GM21723 (cell line): ENCODE results near the gene KDSR.
A peak's percentile ranks its signal among the peaks of the same experiment; 100 is the strongest.

Experiments used
- ATAC-seq: cut with Tn5 transposase; IDR thresholded peaks from one replicate; pipeline ENCODE4 v1.9.1; 2021; ENCODE audit warnings: mild to moderate bottlenecking, moderate library complexity; ENCODE audit not compliant: unreplicated experiment

The KDSR gene

GRCh38 chr18:63367053-63367953 lies at the start of gene KDSR:
Gene KDSR (minus strand): TSS chr18:63367206. CDS start chr18:63367118, 88 bp downstream.
- ATAC-seq = peak; percentile 90

GRCh38 chr18:63412953-63413352 lies 45.9 kb upstream of the KDSR start:
- ATAC-seq = no peak

GRCh38 chr18:63410792-63411191 lies 43.8 kb upstream of the KDSR start:
- ATAC-seq = no peak

- ATAC-seq = no peak
These were observed 42.3 kb upstream of the KDSR start for GRCh38 chr18:63409301-63409700.

DNA sequence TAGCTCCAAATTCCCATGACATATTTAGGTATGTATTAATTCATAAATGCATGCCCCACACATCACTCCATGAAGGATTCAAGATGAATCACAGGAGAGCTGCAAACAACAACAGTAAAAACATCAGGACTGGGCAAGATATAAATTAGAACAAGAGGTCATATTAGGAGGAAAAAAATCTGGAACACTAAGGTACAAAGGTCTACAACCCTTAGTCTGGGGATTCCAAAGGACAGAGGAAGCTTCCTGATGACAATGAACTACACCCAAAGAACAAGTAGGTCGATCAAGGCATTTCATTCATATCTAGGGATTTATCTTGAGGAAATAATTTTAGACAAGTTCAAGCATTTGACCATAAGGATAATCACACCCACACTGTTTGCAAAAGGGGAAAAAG lies 40.7 kb upstream of the KDSR start:
- no peak for ATAC-seq

- ATAC-seq = no peak
These were observed 39.0 kb upstream of the KDSR start for GRCh38 chr18:63405986-63406385.

- no peak for ATAC-seq
These were observed 35.5 kb upstream of the KDSR start for GRCh38 chr18:63402246-63403162.

DNA sequence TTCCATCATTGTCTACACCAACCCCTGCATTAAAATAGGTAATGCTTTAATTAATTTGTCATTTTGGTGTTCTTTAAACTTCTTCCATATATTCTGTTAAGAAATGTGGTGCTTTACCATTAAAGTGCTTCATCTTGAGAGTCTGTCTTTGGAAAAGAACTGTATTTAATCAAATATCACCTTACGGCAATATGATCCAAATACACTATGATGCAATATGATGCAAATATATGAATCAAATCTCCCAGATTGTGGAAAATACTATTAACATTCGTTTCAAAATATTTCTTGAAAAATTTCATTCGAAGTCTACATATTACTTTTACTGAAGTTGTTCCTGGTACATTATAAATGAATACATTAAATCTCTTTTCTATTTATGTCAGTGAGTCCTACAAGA lies 32.3 kb upstream of the KDSR start:
- ATAC-seq = no peak

DNA sequence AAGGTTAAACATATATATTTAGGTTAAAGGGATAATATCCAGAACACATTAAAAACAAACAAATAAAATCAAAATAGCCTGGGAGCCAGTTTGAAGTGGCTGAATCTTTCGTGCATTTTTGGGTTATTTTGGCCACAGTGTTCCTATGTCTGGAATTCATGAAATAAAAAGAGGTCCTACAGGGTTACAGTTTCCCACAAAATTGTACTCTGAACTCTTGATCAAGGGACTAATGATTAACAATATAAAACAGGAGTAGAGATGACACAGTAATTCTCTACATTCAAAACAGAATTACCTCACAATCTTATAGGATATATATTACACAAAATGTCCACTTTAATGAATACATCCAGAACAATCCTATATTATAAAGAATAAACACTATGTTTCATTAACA lies 30.3 kb upstream of the KDSR start:
- no peak for ATAC-seq

DNA sequence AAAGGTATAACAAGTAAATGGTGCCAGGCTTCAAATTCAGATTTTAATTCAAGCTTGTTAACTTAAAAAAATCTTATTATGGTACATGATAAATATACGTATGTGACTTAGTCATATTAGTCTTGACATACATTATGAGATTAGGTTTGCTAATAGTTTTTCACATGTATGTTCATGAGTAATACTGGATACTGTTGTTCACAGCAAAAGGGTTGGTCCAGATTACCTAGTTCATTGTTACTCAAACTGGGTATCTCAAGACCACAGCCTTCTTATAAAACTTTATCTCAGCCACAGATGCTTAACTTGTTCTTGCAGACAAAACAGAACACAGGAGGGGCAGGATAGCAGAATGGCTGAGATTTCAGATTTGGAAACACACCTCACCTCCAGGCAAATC lies 28.5 kb upstream of the KDSR start:
- no peak for ATAC-seq

DNA sequence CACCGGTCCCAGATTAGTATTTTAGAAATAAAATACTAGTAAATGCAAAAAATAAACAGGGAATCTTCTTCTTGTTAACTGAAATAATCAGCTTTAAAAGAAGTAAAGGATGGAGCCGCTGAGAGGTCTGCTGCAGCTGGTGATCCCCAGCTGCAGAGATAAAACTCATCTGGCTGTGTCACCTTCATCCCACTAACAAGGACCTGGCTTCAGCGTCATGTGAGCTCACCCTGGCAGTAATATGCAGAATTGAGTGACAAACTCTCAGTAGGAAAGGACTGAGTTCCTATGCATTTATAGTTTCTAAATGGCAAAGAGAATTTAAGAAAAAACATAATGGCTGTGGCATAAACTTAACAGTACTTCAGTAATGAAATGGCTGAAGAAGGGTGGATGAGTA lies 27.9 kb upstream of the KDSR start:
- no peak for ATAC-seq

- no peak for ATAC-seq
These were observed 20.9 kb upstream of the KDSR start for GRCh38 chr18:63387861-63388260.

DNA sequence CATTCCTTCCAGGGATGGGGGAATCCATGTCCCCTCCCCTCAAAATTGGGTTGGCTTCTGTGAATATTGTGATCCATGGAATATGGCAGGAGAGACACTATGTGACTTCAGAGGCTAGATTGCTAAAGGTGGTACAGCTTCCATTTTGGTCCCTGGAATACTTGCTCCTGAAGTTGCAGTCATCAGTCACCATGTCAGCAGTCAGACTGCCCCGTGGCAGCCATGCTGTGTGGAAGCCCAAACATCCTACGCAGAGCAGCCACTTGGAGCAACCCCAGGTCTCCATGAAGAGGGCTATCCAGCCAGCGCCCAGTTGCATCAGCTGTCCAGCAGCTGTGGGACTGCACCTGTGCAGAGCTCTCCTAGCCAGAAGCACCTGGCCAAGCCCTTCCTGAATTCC lies 15.8 kb upstream of the KDSR start:
- ATAC-seq = no peak

- ATAC-seq = no peak
These were observed 12.6 kb upstream of the KDSR start for GRCh38 chr18:63379639-63379962.

DNA sequence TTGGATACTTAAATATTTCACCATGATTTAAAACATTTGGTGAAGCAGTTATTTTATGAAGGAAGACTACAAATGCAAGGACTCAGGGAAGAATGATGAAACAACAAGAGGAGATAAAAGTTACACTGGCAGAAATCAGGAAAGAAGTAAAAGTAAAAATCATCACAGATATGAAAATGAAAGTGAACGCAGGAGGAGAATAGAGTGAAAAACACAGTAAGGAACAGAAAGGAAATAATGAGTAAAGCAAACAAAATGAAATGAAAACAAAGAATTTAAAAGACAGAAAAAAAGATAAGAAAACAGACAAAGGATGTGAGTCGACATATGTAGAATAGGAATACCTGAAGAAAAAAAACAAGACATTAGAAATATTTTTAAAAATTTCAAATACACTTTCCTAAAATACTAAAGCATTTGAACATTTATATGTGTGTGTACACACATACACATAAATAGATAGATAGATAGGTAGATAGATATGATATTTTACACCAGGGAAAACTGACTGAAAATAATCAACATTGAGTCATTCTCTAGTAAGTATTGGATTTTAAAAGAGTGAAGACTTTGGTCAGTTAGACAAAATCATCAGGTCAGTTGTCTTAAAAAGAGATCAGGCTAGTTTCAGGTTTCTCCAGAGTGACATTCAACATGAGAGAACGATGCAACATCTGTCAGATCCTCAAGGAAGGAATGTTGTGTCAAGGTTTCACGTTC lies 12.1 kb upstream of the KDSR start:
- peak; percentile 69 for ATAC-seq

- ATAC-seq = no peak
These were observed 10.4 kb upstream of the KDSR start for GRCh38 chr18:63377275-63377980.

DNA sequence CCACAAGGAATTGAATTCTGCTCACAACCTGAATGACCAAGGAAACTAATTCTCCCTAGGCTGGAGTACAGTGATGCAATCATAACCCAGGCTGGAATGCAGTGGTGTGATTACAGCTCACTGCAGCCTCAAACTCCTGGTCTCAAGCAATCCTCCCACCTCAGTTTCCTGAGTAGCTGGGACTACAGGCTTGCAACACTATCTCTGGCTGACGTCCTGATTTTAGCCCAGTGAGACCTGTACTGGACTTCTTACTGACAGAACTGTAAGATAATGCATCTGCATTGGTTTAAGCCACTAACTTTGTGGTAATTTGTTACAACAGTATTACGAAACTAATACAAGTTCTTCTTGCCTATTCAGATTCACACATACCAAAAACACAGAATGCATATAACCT lies 9.5 kb upstream of the KDSR start:
- ATAC-seq = no peak

GRCh38 chr18:63374540-63374939 lies 7.5 kb upstream of the KDSR start:
- no peak for ATAC-seq

GRCh38 chr18:63373161-63373560 lies 6.2 kb upstream of the KDSR start:
- ATAC-seq = no peak

GRCh38 chr18:63368611-63369010 lies 1.6 kb upstream of the KDSR start:
- ATAC-seq = no peak
